ENCODE measurements around the gene DCST1.

The DCST1 gene

GRCh38 chr1:155030899-155031298 is 2.7 kb upstream of the DCST1 start:
- no peak for FAIRE-seq
- no peak for DNase-seq (ENCODE audit: low spot score)

GRCh38 chr1:155032886-155033285 is 738 bp upstream of the DCST1 start:
- DNase-seq (ENCODE audit: low spot score) (no peak), FAIRE-seq (no peak)

- FAIRE-seq (no peak), DNase-seq (ENCODE audit: low spot score) (no peak)
These were observed 939 bp downstream of the DCST1 start for GRCh38 chr1:155034318-155035208.

GRCh38 chr1:155035936-155036335 is 2.3 kb downstream of the DCST1 start:
- no peak for DNase-seq (ENCODE audit: low spot score)
- no peak for FAIRE-seq

GRCh38 chr1:155037043-155037442 is 3.4 kb downstream of the DCST1 start:
- DNase-seq (ENCODE audit: low spot score), result no peak
- no peak for FAIRE-seq

- FAIRE-seq (no peak), DNase-seq (ENCODE audit: low spot score) (no peak)
These were observed 4.3 kb downstream of the DCST1 start for GRCh38 chr1:155037851-155038441.

- FAIRE-seq (no peak), DNase-seq (ENCODE audit: low spot score) (peak; percentile 30)
These were observed 5.1 kb downstream of the DCST1 start for GRCh38 chr1:155038602-155039307.

GRCh38 chr1:155039308-155039669 is 5.7 kb downstream of the DCST1 start:
- FAIRE-seq (no peak), DNase-seq (ENCODE audit: low spot score) (no peak)

- no peak for FAIRE-seq
- DNase-seq (ENCODE audit: low spot score), result no peak
These were observed 6.9 kb downstream of the DCST1 start for GRCh38 chr1:155040358-155041093.

- DNase-seq (ENCODE audit: low spot score), result no peak
- FAIRE-seq, result no peak
These were observed 9.2 kb downstream of the DCST1 start for GRCh38 chr1:155042789-155043188.

- DNase-seq (ENCODE audit: low spot score) (no peak), FAIRE-seq (no peak)
These were observed 9.7 kb downstream of the DCST1 start for GRCh38 chr1:155043301-155043702.

- DNase-seq (ENCODE audit: low spot score), result no peak
- no peak for FAIRE-seq
These were observed 10.2 kb downstream of the DCST1 start for GRCh38 chr1:155043793-155044192.

- DNase-seq (ENCODE audit: low spot score) (no peak), FAIRE-seq (no peak)
These were observed 10.7 kb downstream of the DCST1 start for GRCh38 chr1:155044365-155044764.

- FAIRE-seq, result peak; percentile 76
- peak; percentile 77 for DNase-seq (ENCODE audit: low spot score)
These were observed 11.4 kb downstream of the DCST1 start for GRCh38 chr1:155044812-155045657.

- FAIRE-seq, result no peak
- DNase-seq (ENCODE audit: low spot score), result no peak
These were observed 15.1 kb downstream of the DCST1 start for GRCh38 chr1:155048449-155049334.

GRCh38 chr1:155049651-155050559 is 16.3 kb downstream of the DCST1 start:
- FAIRE-seq, result no peak

GRCh38 chr1:155050560-155051341 is 17.1 kb downstream of the DCST1 start, which contains the start of gene ADAM15:
Gene ADAM15 (plus strand): TSS chr1:155051316. CDS start chr1:155051387, 71 bp downstream.
- FAIRE-seq (no peak), DNase-seq (ENCODE audit: low spot score) (peak; percentile 73)

More at GRCh38 chr1:155049651-155050559, 16.3 kb downstream of the DCST1 start:
- peak; percentile 43 for DNase-seq (ENCODE audit: low spot score)

GRCh38 chr1:155051342-155051776 is 17.7 kb downstream of the DCST1 start:
- DNase-seq (ENCODE audit: low spot score) (no peak), FAIRE-seq (no peak)

Measured in RCC 7860 (cell line).